ENCODE results near the gene LEKR1. TPM values are rescaled to one million over a fixed set of nuclear protein-coding genes. Genes with fewer than 3 reads are reported as not detected.

Gene LEKR1
- total and polyA plus RNA-seq, 2 of the 13 experiments (the other 11 are each of a cell fraction or from before 2014, with no cell fraction given): 0.49 to 1.5 TPM

GRCh38 chr3:157088601-157089454 lies 262.7 kb downstream of the LEKR1 start (continued):
- TF ChIP-seq ZNF678 (CRISPR knock-in tag; IDR thresholded peaks at IDR 0.05): no peak; the same call in 1 of the 2 replicates
- TF ChIP-seq ISL2 (CRISPR knock-in tag; IDR thresholded peaks at IDR 0.05): no peak; the same call in none of the 2 replicates
- peak; percentile 67 for TF ChIP-seq HNRNPLL (IDR thresholded peaks at IDR 0.05; ENCODE audit: low read depth, low read length, poor library complexity, severe bottlenecking)
- TF ChIP-seq TMF1 (CRISPR knock-in tag; IDR thresholded peaks at IDR 0.05; ENCODE audit: low read depth): peak; percentile 77; the same call in 1 of the 2 replicates
- peak; percentile 58; the same call in 1 of the 2 replicates for TF ChIP-seq NR2C2 (CRISPR knock-in tag; IDR thresholded peaks at IDR 0.05; ENCODE audit: borderline replicate concordance)
- no peak for TF ChIP-seq ADNP (CRISPR knock-in tag; IDR thresholded peaks at IDR 0.05)
- 0 out of 2 replicates have a peak, but pooled peaks have one; percentile 11 for TF ChIP-seq FOXA3 (CRISPR knock-in tag; IDR thresholded peaks at IDR 0.05)
- TF ChIP-seq HNRNPH1 (optimal IDR thresholded peaks at IDR 0.05; ENCODE audit: low read depth, low read length): peak; percentile 39
- TF ChIP-seq NR2F2 (IDR thresholded peaks at IDR 0.05; ENCODE audit: borderline replicate concordance, low read depth): no peak
- peak; percentile 90; the same call in 1 of the 2 replicates for TF ChIP-seq ZNF790 (CRISPR knock-in tag; IDR thresholded peaks at IDR 0.05; ENCODE audit: borderline replicate concordance)
- TF ChIP-seq ELF4 (CRISPR knock-in tag; IDR thresholded peaks at IDR 0.05; ENCODE audit: borderline replicate concordance): no peak
- peak; percentile 14; the same call in 1 of the 2 replicates for TF ChIP-seq RERE (CRISPR knock-in tag; IDR thresholded peaks at IDR 0.05; ENCODE audit: low read depth)
- no peak for TF ChIP-seq ZNF30 (CRISPR knock-in tag; IDR thresholded peaks at IDR 0.05)
- TF ChIP-seq TP53 (CRISPR knock-in tag; conservative IDR thresholded peaks at IDR 0.05): no peak; the same call in 1 of the 2 replicates
- peak; percentile 98 for TF ChIP-seq ZNF607 (CRISPR knock-in tag; IDR thresholded peaks at IDR 0.05; ENCODE audit: borderline replicate concordance)
- TF ChIP-seq ZBTB46 (CRISPR knock-in tag; IDR thresholded peaks at IDR 0.05; ENCODE audit: borderline replicate concordance): peak; percentile 58; the same call in 1 of the 2 replicates
- TF ChIP-seq ZNF451 (CRISPR knock-in tag; IDR thresholded peaks at IDR 0.05): peak; percentile 86
- TF ChIP-seq MAFK (conservative IDR thresholded peaks at IDR 0.05 in 1 of 2, IDR thresholded peaks at IDR 0.05 in 1 of 2; ENCODE audit: low read length in 2 of 2): no peak
- TF ChIP-seq ZNF121 (CRISPR knock-in tag; IDR thresholded peaks at IDR 0.05): peak; percentile 60
- peak; percentile 16; the same call in 1 of the 2 replicates for TF ChIP-seq HOMEZ (CRISPR knock-in tag; IDR thresholded peaks at IDR 0.05; ENCODE audit: low read depth)
